Cerebellar nuclear complex (tissue), 1 donor: Measurements from ENCODE around the gene STARD13.

Source experiments
- DNase-seq, 2 experiments: peaks; one replicate each; lab custom pipeline; 2025; lab: John Stamatoyannopoulos, UW

Gene STARD13

DNA sequence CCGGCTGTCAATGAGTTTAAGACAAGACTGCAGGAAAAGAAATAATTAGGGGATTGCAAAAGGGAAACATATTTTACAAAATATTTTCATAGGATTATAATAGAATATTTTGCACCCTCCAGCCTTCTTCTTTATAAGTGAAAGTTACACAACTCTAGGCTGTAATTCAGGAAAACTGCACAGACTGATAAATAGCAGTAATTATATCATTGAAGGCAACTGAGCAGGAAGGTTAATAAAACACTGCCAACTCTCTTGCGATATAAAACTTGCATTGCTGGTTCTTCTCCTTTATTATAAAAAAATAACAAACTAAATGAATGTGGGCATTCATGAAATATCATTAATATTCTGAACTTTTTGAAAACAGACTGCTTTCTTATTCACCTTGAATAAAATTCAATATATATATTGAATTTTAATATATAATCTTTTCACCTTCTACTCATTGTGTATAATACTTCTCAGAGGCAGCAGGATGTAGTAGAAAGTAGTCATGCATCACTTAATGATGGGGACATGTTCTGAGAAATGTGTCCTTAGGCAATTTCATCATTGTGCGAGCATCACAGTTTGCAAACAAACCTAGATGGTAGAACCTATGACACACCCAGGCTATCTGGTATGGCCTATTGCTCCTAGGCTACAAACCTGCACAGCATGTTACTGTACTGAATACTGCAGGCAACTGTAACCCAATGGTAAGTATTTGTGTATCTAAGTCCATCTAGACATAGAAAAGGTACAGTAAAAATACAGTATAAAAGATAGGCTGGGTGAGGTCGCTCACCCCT, 24.9 kb upstream of the STARD13 start:
- DNase-seq: no peak

- DNase-seq: no peak
Measured at GRCh38 chr13:33308863-33309262, 23.3 kb upstream of the STARD13 start.

GRCh38 chr13:33307843-33308242, 22.3 kb upstream of the STARD13 start:
- no peak for DNase-seq

GRCh38 chr13:33303855-33304597, 18.5 kb upstream of the STARD13 start:
- DNase-seq: no peak

DNA sequence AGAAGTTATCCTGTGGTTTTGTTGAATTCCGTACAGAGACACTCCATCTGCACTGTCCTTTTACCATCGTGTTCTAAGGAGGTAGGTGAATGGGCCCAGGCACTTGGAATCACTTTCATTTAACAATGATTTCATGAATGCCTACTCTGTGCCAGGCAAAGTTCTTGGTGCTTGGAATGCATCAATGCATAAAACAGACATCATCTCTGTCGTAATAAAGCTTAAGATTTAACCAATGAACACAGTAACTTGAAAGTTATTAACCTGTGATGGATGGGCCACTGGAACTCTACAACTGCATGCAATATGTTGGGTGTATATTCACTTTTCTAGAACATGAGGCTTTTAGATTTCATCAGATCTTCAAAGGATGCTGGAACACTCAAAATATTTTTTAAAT, 14.1 kb upstream of the STARD13 start:
- DNase-seq: no peak

GRCh38 chr13:33296793-33297425, 11.4 kb upstream of the STARD13 start:
- no peak for DNase-seq

GRCh38 chr13:33292712-33293111, 7.2 kb upstream of the STARD13 start:
- DNase-seq: no peak

- no peak for DNase-seq
Measured at GRCh38 chr13:33290421-33290965, 4.9 kb upstream of the STARD13 start.

- no peak for DNase-seq
Measured at GRCh38 chr13:33289966-33290365, 4.4 kb upstream of the STARD13 start.

GRCh38 chr13:33287142-33287882, 1.8 kb upstream of the STARD13 start:
- no peak for DNase-seq

DNA sequence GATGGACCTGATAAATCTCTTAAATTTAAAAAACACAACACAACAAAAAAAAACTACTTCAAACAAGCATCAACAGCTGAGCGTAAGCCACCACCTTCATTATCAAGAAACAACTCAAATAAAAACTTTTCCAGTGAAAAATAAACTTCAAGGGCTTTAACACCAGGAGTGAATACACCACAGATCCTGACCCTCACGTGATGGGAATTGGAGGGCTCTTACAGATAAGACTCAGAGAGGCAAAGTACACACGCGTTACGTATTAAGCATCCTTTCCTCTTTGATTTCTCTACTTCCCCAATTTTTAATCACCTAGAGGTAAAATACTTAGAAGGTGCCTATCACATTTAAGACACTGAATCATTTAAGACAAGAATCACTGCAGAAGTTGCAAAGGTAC, 573 bp upstream of the STARD13 start:
- DNase-seq: no peak

GRCh38 chr13:33284916-33285315, 639 bp downstream of the STARD13 start:
- no peak for DNase-seq

DNA sequence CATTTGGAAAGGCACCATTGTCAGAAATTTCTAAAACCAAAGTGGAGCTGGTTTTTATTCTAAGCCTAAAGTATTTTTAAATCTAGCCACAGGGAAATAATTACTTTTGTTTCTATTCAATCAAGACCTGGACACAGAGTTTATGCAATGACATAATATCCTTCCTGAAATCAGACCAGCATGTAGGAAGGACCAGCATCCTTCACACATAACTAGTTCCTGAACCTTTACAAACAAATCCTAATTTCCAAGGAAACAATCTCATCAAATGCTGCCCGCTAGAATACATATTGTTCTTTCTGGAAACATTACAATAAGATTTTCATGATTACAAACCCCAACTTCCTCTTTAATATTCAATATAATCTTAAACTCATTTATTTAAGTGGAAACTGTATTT, 1.5 kb downstream of the STARD13 start:
- no peak for DNase-seq

DNA sequence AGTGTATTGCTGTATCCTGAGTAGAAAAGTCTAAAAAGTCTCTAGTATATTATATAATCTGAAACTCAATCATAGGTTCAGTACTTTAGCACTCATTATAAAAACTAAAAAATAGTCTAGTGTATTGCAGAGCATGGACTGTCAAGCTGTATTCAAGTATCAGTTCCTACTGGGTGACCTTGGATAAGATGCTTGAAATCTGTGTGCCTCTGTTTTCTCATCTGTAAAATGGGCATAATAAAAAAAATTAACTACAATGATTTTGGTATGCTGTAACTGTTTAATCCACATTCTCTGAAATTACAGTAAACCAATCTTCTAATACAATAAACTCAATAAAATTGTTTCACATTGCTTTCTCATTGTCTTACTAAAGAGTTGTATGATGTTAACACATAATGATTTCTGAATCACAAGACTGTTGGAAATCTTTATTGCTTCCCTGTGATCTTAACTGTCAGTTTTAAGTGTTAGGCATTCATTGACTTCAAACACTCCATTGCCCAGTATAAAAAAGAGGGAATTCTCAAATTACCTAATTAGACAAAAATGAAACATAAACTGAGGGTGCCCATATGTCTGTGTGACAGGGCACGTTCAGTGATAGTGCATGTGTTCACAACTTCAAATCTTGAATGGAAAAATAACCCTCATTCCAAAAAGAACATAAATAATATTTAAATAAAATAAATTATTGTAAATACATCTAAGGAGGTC, 2.2 kb downstream of the STARD13 start:
- DNase-seq: no peak

- no peak for DNase-seq
Measured at GRCh38 chr13:33281951-33282595, 3.5 kb downstream of the STARD13 start.

- DNase-seq: no peak
Measured at GRCh38 chr13:33280923-33281322, 4.6 kb downstream of the STARD13 start.

- DNase-seq: no peak
Measured at GRCh38 chr13:33280279-33280905, 5.2 kb downstream of the STARD13 start.

GRCh38 chr13:33279414-33280278, 5.9 kb downstream of the STARD13 start:
- no peak for DNase-seq

GRCh38 chr13:33278913-33279312, 6.6 kb downstream of the STARD13 start:
- no peak for DNase-seq
